ENCODE data around the gene DCTN3.

DCTN3 gene

GRCh38 chr9:34620061-34620994 lies at the start of gene DCTN3:
TSS of gene DCTN3 (minus strand) at chr9:34620495. CDS start at chr9:34620464, 31 bp downstream.
- H3K36me3 Mint-ChIP-seq: peaks cover 3% of the 10 kb centered on the region
- H3K27ac Mint-ChIP-seq: peak within 1 kb of the TSS; percentile 62
- peak within 1 kb of the TSS; percentile 88 for H3K4me3 Mint-ChIP-seq
- peaks cover 25% of the 10 kb centered on the region for H3K4me1 Mint-ChIP-seq
- H3K27me3 Mint-ChIP-seq: peaks cover 22% of the 10 kb centered on the region
- no peaks in the 10 kb centered on the region for H3K9me3 Mint-ChIP-seq

DNA sequence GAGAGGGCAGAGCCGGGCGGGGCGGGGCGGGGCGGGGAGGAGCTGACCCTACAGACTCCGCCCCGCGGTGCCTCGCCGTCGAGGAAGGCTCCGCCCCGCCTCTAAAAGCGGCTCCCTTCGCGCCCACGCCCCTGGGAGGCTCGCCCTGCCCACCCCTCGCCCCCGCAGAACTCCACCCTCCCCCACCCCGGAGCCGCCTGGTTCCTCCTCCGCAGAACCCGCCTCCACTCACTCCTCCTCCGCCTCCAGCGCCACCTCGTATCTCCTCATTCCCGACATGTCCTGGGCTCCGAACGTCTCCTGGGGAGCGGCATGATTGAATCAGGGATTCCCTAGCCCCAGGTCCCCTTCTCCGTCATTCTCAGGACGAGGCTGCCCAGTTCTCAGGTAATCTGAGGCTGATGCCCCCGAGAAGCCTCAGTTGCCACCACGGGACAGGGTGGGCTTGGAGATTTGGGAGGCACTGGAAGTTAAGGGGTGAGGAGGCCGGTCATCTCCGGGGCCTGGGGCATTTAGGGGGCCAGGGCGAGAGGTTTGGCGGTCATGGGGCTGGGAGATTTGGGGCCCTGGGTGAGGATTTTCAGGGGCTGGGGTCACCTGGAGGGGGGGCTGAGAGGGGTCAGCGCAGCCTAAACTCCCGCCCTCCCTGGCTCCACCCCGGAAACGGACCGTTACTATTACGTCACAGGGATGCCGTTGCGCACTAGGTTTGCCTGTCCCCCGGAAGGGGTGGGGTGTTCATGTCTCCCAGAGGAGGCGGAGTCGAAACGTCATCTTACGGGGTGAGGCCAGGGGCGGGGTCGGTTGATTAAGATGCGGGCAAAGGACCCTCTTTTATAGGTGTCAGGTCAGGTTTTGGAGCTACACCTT lies 45.3 kb upstream of the DCTN3 start:
- Mint-ChIP-seq H3K4me3 (peak overlapping the region; percentile 87), H3K36me3 (peaks cover 12% of the 10 kb centered on the region), H3K27ac (peak overlapping the region; percentile 27), H3K9me3 (peaks cover 9% of the 10 kb centered on the region), H3K27me3 (no peaks in the 10 kb centered on the region), H3K4me1 (peaks cover 48% of the 10 kb centered on the region)

GRCh38 chr9:34665067-34665380 lies 44.7 kb upstream of the DCTN3 start:
- Mint-ChIP-seq H3K27ac (no peak overlapping the region), H3K4me3 (peak overlapping the region; percentile 87), H3K27me3 (no peaks in the 10 kb centered on the region), H3K36me3 (peaks cover 11% of the 10 kb centered on the region), H3K9me3 (peaks cover 9% of the 10 kb centered on the region), H3K4me1 (peaks cover 50% of the 10 kb centered on the region)

DNA sequence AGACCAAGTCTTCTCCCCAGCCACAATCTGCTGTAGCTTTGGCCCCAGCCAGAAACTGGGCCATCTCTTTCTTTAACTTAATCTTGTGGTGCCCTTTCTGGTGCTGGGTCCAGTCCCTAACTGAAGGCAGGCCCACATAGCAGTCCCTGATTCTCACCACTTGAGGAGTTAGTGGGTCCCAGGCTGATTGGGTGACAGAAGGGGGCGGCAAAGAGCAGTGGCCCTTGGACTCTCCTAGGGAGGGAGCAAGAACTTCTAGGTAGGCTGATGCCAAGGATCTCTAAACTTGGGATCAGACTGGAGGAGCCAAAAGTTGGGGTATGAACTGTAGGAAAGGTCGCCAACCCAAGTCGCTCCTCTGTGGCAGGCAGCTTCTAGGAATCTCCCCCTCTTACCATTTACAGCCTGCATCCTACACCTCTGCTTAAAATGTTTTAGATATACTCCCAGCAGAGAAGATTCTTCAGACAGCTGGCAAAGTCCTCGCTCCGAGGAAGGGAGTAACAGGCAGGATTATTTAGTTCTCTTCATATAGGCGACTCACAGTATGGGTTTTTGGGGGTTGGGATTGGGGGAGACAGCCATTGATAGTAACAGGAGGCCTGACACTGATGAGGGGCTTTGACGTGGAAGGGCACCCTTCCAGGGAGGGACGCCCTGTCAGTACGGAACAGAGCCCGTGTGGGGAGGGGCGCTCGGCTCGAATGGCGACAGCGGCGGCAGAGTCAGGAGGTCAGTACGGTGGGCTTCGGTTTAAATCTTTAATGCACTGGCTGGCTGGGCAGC lies 44.2 kb upstream of the DCTN3 start:
- H3K27me3 Mint-ChIP-seq: no peaks in the 10 kb centered on the region
- peak overlapping the region; percentile 84 for H3K27ac Mint-ChIP-seq
- H3K9me3 Mint-ChIP-seq: peaks cover 6% of the 10 kb centered on the region
- peaks cover 50% of the 10 kb centered on the region for H3K4me1 Mint-ChIP-seq
- H3K4me3 Mint-ChIP-seq: peak overlapping the region; percentile 87
- peaks cover 8% of the 10 kb centered on the region for H3K36me3 Mint-ChIP-seq

DNA sequence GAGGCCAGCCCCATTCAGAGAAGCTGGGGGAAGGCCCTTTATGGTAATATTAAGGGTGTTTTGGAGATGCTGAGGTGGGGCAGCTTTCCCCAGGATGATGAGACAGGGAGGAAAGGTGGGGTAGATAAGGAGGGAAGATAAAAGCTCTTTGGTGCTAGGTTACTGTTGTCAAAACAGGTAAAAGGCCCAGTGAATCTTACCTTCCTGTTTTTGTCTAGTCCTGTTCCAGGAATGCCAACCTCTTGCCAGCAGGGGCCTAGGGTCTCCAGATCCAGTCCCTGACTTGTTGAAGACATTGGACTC lies 43.0 kb upstream of the DCTN3 start:
- H3K27me3 Mint-ChIP-seq: no peaks in the 10 kb centered on the region
- peak overlapping the region; percentile 26 for H3K4me3 Mint-ChIP-seq
- H3K36me3 Mint-ChIP-seq: peaks cover 2% of the 10 kb centered on the region
- H3K27ac Mint-ChIP-seq: peak overlapping the region; percentile 84
- no peaks in the 10 kb centered on the region for H3K9me3 Mint-ChIP-seq
- peaks cover 50% of the 10 kb centered on the region for H3K4me1 Mint-ChIP-seq

DNA sequence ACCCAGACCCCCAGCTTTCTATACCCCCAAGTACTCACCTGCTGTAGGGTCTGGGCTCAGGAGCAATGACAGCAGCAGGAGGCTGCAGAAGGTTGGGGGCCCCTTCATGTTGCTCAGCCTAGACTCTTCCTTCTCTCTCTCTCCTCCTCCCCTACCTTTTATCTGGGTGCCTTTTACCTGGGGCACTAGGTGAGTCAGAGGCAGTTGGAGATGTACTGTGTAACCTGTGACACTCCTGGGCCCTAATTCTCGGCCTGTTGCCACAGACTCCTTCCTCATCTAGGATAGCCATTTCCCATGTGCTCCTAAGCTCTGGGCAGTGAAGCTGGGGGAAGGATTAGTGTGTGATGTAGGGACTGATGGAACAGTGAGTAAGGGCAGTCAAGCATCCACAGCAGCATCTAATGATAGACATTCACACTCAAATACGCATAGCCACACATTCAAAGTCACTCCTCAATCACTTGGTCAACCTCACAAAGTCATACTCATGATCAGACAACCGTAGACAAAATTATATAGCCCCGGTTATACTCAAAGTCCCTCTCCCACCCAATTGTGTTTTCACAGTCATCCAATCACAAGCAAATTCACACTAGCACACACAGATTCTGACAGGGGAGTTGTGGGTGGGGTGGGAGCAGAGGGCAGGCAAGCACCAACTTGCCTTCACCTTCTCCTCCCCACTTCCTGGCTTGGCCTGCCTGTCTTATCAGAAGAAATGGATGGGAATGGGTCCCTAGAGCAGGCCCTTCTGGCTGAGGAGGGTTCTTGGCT lies 42.4 kb upstream of the DCTN3 start, which contains the start of gene CCL27:
TSS of gene CCL27 (minus strand) at position 132 of the 777 bp plus-strand sequence. CDS start at position 108, 24 bp downstream.
- H3K36me3 Mint-ChIP-seq: peaks cover 2% of the 10 kb centered on the region
- peaks cover 50% of the 10 kb centered on the region for H3K4me1 Mint-ChIP-seq
- no peaks in the 10 kb centered on the region for H3K27me3 Mint-ChIP-seq
- H3K9me3 Mint-ChIP-seq: no peaks in the 10 kb centered on the region
- H3K27ac Mint-ChIP-seq: peak within 1 kb of the TSS; percentile 84
- peak within 1 kb of the TSS; percentile 26 for H3K4me3 Mint-ChIP-seq

DNA sequence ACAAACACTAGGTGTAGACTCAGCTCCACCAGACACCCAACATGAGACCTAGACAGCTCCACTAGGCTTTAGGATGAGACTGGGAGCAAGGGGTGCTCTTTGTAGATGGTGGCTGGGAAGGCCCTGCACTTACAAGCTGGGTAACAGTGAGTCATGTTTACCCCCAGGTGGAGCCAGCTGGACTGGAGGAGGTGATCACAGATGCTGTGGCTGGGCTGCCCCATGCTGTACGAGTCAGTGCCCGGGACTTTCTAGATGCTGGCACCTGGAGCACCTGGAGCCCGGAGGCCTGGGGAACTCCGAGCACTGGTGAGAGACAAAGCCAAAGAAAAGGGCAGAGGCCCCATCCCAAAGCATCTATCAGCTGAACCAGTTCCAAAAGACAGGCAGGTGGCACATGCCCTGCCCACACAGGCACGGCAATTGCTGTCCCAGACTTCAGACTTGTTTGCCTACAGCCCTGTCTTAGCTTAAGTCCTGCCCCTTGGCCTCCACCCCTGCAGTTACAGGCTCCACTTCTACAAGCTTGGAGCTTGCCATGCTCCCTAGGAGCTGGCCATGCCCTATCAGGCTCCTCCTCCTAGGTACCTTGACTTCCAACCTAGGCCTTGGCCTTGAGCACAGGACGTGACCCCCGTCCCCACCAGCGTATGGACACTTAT lies 39.4 kb upstream of the DCTN3 start:
- Mint-ChIP-seq H3K27ac (no peak overlapping the region), H3K9me3 (no peaks in the 10 kb centered on the region), H3K36me3 (peaks cover 2% of the 10 kb centered on the region), H3K27me3 (no peaks in the 10 kb centered on the region), H3K4me1 (peaks cover 48% of the 10 kb centered on the region), H3K4me3 (no peak overlapping the region)

- Mint-ChIP-seq H3K4me1 (peaks cover 41% of the 10 kb centered on the region), H3K36me3 (peaks cover 2% of the 10 kb centered on the region), H3K9me3 (no peaks in the 10 kb centered on the region), H3K4me3 (no peak overlapping the region), H3K27ac (no peak overlapping the region), H3K27me3 (no peaks in the 10 kb centered on the region)
Observed at GRCh38 chr9:34658461-34658860, 38.2 kb upstream of the DCTN3 start.

- Mint-ChIP-seq H3K9me3 (no peaks in the 10 kb centered on the region), H3K27me3 (no peaks in the 10 kb centered on the region), H3K4me3 (no peak overlapping the region), H3K27ac (no peak overlapping the region), H3K4me1 (peaks cover 41% of the 10 kb centered on the region), H3K36me3 (peaks cover 5% of the 10 kb centered on the region)
Observed at GRCh38 chr9:34656992-34657391, 36.7 kb upstream of the DCTN3 start.

GRCh38 chr9:34655394-34655793 lies 35.1 kb upstream of the DCTN3 start:
- Mint-ChIP-seq H3K4me3 (no peak overlapping the region), H3K4me1 (peaks cover 28% of the 10 kb centered on the region), H3K36me3 (peaks cover 3% of the 10 kb centered on the region), H3K27ac (no peak overlapping the region), H3K9me3 (no peaks in the 10 kb centered on the region), H3K27me3 (no peaks in the 10 kb centered on the region)

DNA sequence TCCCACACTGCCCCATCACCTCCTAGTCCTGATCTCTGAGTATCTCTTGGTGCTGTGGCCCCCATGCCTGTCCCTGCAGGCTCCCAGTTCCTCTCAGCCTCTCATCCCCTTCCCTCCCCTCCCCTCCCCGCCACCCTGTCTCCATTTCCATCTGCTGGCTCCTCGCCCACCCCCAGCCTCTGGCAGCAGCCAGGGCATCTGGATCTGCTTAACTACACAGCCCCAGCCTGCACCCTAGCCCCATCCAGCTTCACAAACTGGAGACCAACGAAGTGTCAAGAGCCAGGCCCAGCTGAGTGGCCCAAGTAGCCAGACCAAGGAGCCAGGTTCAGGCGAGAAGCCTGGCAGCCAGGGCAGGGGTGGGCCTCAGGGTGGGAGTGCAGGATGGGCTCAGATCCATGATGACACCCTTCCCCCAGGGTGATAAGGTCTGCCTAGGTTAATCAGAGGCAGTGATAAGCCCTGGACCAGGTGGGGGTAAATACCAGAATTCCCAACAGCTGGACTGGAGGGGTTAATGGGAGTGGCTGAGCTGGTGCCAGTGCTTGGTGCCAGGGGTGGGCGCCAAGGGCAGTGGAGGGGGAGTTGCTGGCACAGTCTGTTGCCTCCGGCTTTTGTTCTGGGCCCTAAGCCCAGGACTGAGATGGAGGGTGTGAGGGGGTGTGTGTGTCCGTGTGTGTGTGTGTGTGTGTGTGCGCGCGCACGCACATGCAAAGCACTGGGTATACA lies 34.2 kb upstream of the DCTN3 start:
- H3K9me3 Mint-ChIP-seq: no peaks in the 10 kb centered on the region
- H3K4me3 Mint-ChIP-seq: no peak overlapping the region
- no peaks in the 10 kb centered on the region for H3K27me3 Mint-ChIP-seq
- H3K27ac Mint-ChIP-seq: peak overlapping the region; percentile 90
- peaks cover 3% of the 10 kb centered on the region for H3K36me3 Mint-ChIP-seq
- peaks cover 29% of the 10 kb centered on the region for H3K4me1 Mint-ChIP-seq

DNA sequence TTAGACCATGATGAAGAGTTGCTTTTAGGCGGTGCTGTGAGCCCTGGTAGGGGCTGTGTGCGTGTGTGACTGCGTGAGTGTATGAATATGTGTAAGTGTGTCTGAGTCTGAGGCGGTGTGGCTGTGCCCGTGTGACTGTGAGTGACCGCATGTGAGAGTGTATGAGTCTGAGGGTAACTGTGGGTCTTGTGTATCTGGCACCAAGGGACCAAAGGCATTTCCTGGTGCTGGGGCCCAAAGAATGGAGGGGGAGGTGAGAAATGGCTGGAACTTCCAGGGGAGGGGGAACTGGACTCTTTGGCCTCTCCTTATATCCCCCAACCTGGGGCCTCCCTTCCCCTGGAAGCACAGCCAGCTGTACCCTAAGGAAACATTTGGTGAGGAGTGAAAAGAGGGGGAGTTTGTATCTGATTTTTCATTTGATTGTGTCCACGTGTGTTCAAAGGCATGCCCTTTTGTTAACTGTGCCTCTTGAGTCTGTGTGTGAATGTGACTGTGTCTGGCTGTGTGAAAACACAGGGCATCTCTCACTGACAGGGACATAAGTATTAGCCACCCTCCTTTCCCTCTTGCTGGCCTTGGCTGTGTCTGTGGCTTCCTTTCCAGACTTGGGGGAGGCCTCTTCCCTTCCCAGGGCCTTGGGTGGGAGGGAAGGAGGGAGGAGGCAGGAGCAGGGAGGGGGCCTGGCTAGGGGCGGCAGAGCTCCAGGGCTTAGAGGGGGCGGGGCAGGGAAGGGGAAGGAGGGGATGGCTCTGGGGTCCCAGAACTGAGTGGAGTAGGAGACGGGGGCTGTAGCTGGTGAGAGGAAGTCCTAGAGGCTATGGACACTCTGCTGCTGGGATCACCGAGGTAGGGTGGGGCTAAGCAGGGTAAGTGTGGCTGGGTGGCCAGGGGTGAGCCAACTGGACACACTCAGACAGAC lies 33.1 kb upstream of the DCTN3 start:
- H3K36me3 Mint-ChIP-seq: peaks cover 5% of the 10 kb centered on the region
- H3K27me3 Mint-ChIP-seq: no peaks in the 10 kb centered on the region
- H3K4me1 Mint-ChIP-seq: peaks cover 37% of the 10 kb centered on the region
- peak overlapping the region; percentile 90 for H3K27ac Mint-ChIP-seq
- no peak overlapping the region for H3K4me3 Mint-ChIP-seq
- H3K9me3 Mint-ChIP-seq: no peaks in the 10 kb centered on the region

DNA sequence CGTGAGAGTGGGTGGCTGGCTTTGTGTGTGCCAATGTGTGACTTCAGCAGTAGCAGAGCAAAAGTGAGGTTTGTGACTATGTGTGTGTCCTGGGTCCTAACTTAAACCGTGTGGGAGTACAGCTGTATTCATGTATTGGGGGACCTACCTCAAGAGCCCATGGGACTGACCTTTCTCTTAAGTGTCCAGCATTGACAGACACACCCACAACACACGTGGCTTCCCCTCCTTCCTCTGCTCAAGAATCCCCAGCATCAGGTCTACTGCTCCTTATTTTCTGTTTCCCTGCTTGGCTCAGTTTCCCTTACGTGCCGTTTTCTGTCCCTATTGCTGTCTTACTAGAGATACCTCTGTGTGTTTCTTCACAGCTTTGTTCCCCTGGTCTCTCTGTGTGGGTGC lies 32.3 kb upstream of the DCTN3 start:
- Mint-ChIP-seq H3K4me3 (no peak overlapping the region), H3K27me3 (no peaks in the 10 kb centered on the region), H3K36me3 (peaks cover 9% of the 10 kb centered on the region), H3K4me1 (peaks cover 45% of the 10 kb centered on the region), H3K27ac (peak overlapping the region; percentile 78), H3K9me3 (no peaks in the 10 kb centered on the region)

Measured in activated naive CD4-positive, alpha-beta T cell treated with anti-CD3 and anti-CD28 coated beads, Interleukin-2, amount 50 U/mL, for 24 hours (primary cell).